ENCODE results near the gene NT5C3B.
A peak's percentile ranks its signal among the peaks of the same experiment; 100 is the strongest.

Gene NT5C3B

GRCh38 chr17:41806685-41807445 lies 29.2 kb downstream of the NT5C3B start:
- no peak for DNase-seq

- DNase-seq: no peak
These were observed 32.7 kb downstream of the NT5C3B start for GRCh38 chr17:41803049-41804020.

- DNase-seq: peak; percentile 70
These were observed 34.4 kb downstream of the NT5C3B start for GRCh38 chr17:41801374-41802271.

- DNase-seq: peak; percentile 73
These were observed 35.2 kb downstream of the NT5C3B start for GRCh38 chr17:41800601-41801373.

GRCh38 chr17:41799366-41799765 lies 36.7 kb downstream of the NT5C3B start:
- no peak for DNase-seq

GRCh38 chr17:41797377-41797776 lies 38.7 kb downstream of the NT5C3B start:
- no peak for DNase-seq

- DNase-seq: no peak
These were observed 39.7 kb downstream of the NT5C3B start for GRCh38 chr17:41796121-41796895.

GRCh38 chr17:41794540-41794975 lies 41.5 kb downstream of the NT5C3B start:
- DNase-seq: no peak

- DNase-seq: peak; percentile 41
These were observed 42.1 kb downstream of the NT5C3B start for GRCh38 chr17:41793784-41794539.

- peak; percentile 52 for DNase-seq
These were observed 42.9 kb downstream of the NT5C3B start for GRCh38 chr17:41792845-41793783.

- no peak for DNase-seq
These were observed 49.0 kb downstream of the NT5C3B start for GRCh38 chr17:41787021-41787418.

- peak; percentile 98 for DNase-seq
These were observed 49.6 kb downstream of the NT5C3B start, which contains the start of gene JUP for GRCh38 chr17:41786227-41787020. Gene JUP (minus strand): TSS chr17:41786711. CDS start chr17:41771854, 14,857 bp downstream.

GRCh38 chr17:41785859-41786226 lies 50.2 kb downstream of the NT5C3B start:
- DNase-seq: no peak

GRCh38 chr17:41785091-41785858 lies 50.8 kb downstream of the NT5C3B start:
- DNase-seq: peak; percentile 16

- peak; percentile 37 for DNase-seq
These were observed 51.8 kb downstream of the NT5C3B start for GRCh38 chr17:41784207-41784744.

GRCh38 chr17:41782142-41782541 lies 53.9 kb downstream of the NT5C3B start:
- DNase-seq: no peak
